Stimulated activated CD4-positive, alpha-beta T cell treated with anti-CD3 and anti-CD28 coated beads, Interleukin-2, amount 100 ng/mL, for 48 hours (primary cell): Measurements from ENCODE around the gene KIAA1671.

ENCODE experiments used
- DNase-seq, 2 donors: peaks; one replicate each; pipeline ENCODE4 v3.0.0-alpha.2; 2020

The KIAA1671 gene

GRCh38 chr22:24982301-24983056 lies 30.0 kb downstream of the KIAA1671 start:
- no peak for DNase-seq

GRCh38 chr22:24983151-24983550 lies 30.6 kb downstream of the KIAA1671 start:
- no peak for DNase-seq

- no peak for DNase-seq
Measured at GRCh38 chr22:24984122-24984521, 31.6 kb downstream of the KIAA1671 start.

- no peak for DNase-seq
Measured at GRCh38 chr22:24985826-24986214, 33.3 kb downstream of the KIAA1671 start.

GRCh38 chr22:24986816-24987215 lies 34.3 kb downstream of the KIAA1671 start:
- no peak for DNase-seq

- DNase-seq: no peak
Measured at GRCh38 chr22:24989135-24989534, 36.6 kb downstream of the KIAA1671 start.

- no peak for DNase-seq
Measured at GRCh38 chr22:24989541-24989951, 37.0 kb downstream of the KIAA1671 start.

- no peak for DNase-seq
Measured at GRCh38 chr22:24990344-24990905, 37.9 kb downstream of the KIAA1671 start.

GRCh38 chr22:24992946-24993345 lies 40.4 kb downstream of the KIAA1671 start:
- DNase-seq: no peak

- DNase-seq: peak; percentile 23 to 30
Measured at GRCh38 chr22:24994070-24994763, 41.7 kb downstream of the KIAA1671 start.

- no peak for DNase-seq
Measured at GRCh38 chr22:24995649-24996180, 43.2 kb downstream of the KIAA1671 start.

- DNase-seq: no peak
Measured at GRCh38 chr22:24996420-24996952, 44.0 kb downstream of the KIAA1671 start.

- no peak for DNase-seq
Measured at GRCh38 chr22:24997023-24997422, 44.5 kb downstream of the KIAA1671 start.

- no peak for DNase-seq
Measured at GRCh38 chr22:25000686-25001085, 48.2 kb downstream of the KIAA1671 start.

GRCh38 chr22:25002241-25002985 lies 49.9 kb downstream of the KIAA1671 start:
- no peak for DNase-seq

- no peak for DNase-seq
Measured at GRCh38 chr22:25006354-25006753, 53.8 kb downstream of the KIAA1671 start.

- no peak for DNase-seq
Measured at GRCh38 chr22:25007444-25008106, 55.1 kb downstream of the KIAA1671 start.

- DNase-seq: no peak
Measured at GRCh38 chr22:25008666-25009065, 56.1 kb downstream of the KIAA1671 start.

- DNase-seq: no peak
Measured at GRCh38 chr22:25012741-25013143, 60.2 kb downstream of the KIAA1671 start.

- DNase-seq: no peak
Measured at GRCh38 chr22:25013607-25014006, 61.1 kb downstream of the KIAA1671 start.

- DNase-seq: no peak
Measured at GRCh38 chr22:25014896-25015755, 62.6 kb downstream of the KIAA1671 start.
